Measurements from ENCODE around the gene ARHGAP32. TPM values are rescaled to one million over a fixed set of nuclear protein-coding genes. Genes with fewer than 3 reads are reported as not detected.

ARHGAP32 gene
- total RNA-seq, 1 experiment from 2014 or later, result 22.0 TPM

- Mint-ChIP-seq H3K4me1 (peaks cover 42 to 50% of the 10 kb centered on the region in 2 experiments), H3K36me3 (ENCODE audit: insufficient read depth in 1 of 3, low read depth in 3 of 3) (peaks cover 22 to 33% (median 23%) of the 10 kb centered on the region in 3 experiments), H3K9me3 (peaks cover 27% of the 10 kb centered on the region in 2 experiments), H3K27me3 (ENCODE audit: low read depth) (no peaks in the 10 kb centered on the region), H3K4me3 (no peak overlapping the region), H3K27ac (no peak overlapping the region)
- Histone ChIP-seq H3K4me2 (ENCODE audit: insufficient read depth, insufficient read length, low read length) (no peak overlapping the region), H3K27me3 (ENCODE audit: insufficient read depth, low read length) (no peaks in the 10 kb centered on the region), H4K20me1 (ENCODE audit: control insufficient read depth, insufficient read depth, insufficient read length) (no peaks in the 10 kb centered on the region), H2AK5ac (ENCODE audit: insufficient read length, low read length) (no peak overlapping the region), H3T11ph (ENCODE audit: low read length) (no peak overlapping the region), H4K8ac (replicated peaks; ENCODE audit: insufficient read length, low read depth, low read length) (no peak overlapping the region), H3K9ac (ENCODE audit: extremely low read depth, insufficient read length, low read length) (no peak overlapping the region), H3K14ac (ENCODE audit: insufficient read depth, low read length) (no peak overlapping the region), H3K23ac (ENCODE audit: insufficient read length, low read depth, low read length) (no peak overlapping the region), H2BK12ac (ENCODE audit: insufficient read length, low read depth, low read length) (no peak overlapping the region), H3K23me2 (ENCODE audit: insufficient read length, low read depth, low read length, poor library complexity, severe bottlenecking) (no peaks in the 10 kb centered on the region), H2AFZ (ENCODE audit: low read length) (no peak overlapping the region), H2BK120ac (ENCODE audit: low read depth, low read length, poor library complexity, severe bottlenecking) (no peak overlapping the region), H3K4me1 (ENCODE audit: insufficient read depth, low read length) (peaks cover 6% of the 10 kb centered on the region; the same call in 1 of the 2 replicates), H2BK20ac (ENCODE audit: low read depth, low read length, poor library complexity, severe bottlenecking) (no peak overlapping the region), H4K5ac (ENCODE audit: insufficient read length, low read depth, low read length) (no peak overlapping the region), H4K91ac (ENCODE audit: insufficient read length, low read depth, low read length) (no peak overlapping the region), H3K9me3 (ENCODE audit: control insufficient read depth, low read depth, low read length) (no peaks in the 10 kb centered on the region), H2BK5ac (ENCODE audit: insufficient read length, low read length) (no peak overlapping the region), H3K56ac (ENCODE audit: insufficient read length, low read depth, low read length) (no peak overlapping the region), H2BK15ac (ENCODE audit: low read depth, low read length) (no peak overlapping the region), H3K79me1 (ENCODE audit: insufficient read depth, low read depth, low read length, poor library complexity, severe bottlenecking) (no peaks in the 10 kb centered on the region), H3K79me2 (ENCODE audit: insufficient read depth, low read length) (no peaks in the 10 kb centered on the region; the same call in 1 of the 2 replicates), H3K18ac (ENCODE audit: insufficient read length, low read depth, low read length) (no peak overlapping the region), H3K27ac (ENCODE audit: insufficient read length, low read depth, low read length) (no peak overlapping the region), H3K4ac (ENCODE audit: low read depth, low read length) (no peak overlapping the region)
- no peak for TF ChIP-seq CTCF (conservative IDR thresholded peaks at IDR 0.05)
- no peak for DNase-seq
- WGBS (ENCODE audit: extremely low coverage, insufficient read length, low lambda C conversion rate), result no CpG with 5 or more reads among the region's 1 CpG
These were observed 31.1 kb upstream of the ARHGAP32 start for GRCh38 chr11:129223260-129223659.
